ENCODE data around the gene TBC1D10A. TPM values are rescaled to one million over a fixed set of nuclear protein-coding genes. Genes with fewer than 3 reads are reported as not detected.

The TBC1D10A gene
- total and polyA plus RNA-seq, 5 experiments from 2014 or later, result 56.7 to 83.4 (median 66.7) TPM

DNA sequence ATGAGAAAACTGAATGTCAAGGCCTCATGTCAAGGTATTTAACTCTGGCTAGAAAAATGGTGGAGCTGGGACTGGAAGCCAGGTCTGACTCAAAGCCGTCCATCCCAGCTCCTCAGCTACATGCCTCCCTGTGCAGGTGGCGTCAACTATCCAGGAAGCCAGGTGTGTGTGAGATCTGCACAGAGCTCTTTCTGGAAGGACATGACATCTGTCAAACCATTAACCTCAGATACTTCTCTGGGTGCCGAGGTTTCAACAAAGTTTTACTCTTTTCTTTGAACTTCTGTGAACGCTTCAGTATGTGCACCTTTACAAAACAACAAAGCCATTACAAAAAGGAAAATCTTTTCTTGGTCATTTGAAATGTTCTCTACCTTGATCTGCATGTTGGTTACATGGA, 30.4 kb downstream of the TBC1D10A start:
- peak overlapping the region; percentile 92 to 100 (median 97) for H3K27ac Mint-ChIP-seq
- H3K27me3 Mint-ChIP-seq, result no peaks in the 10 kb centered on the region
- H3K4me1 Mint-ChIP-seq, result peaks cover 42 to 91% (median 68%) of the 10 kb centered on the region in 4 donors
- ATAC-seq, result peak; percentile 78 to 85
- peak overlapping the region; percentile 44 to 82 (median 73) for H3K4me3 Mint-ChIP-seq
- DNase-seq, result peak in 5 of 10 donors; percentile 15 to 70 (median 44)
- POLR2A ChIA-PET, result interaction anchor here (0.6 to 14.6 kb wide), 10 partner anchors 3 to 129 kb away, joined by 3 to 416 read pairs (median 6); partner anchors contain the start of genes CASTOR1, CCDC157, MTFP1 and SF3A1
- H3K9me3 Mint-ChIP-seq, result no peaks in the 10 kb centered on the region
- H3K36me3 Mint-ChIP-seq, result peaks cover 0 to 70% (median 33%) of the 10 kb centered on the region in 3 donors

DNA sequence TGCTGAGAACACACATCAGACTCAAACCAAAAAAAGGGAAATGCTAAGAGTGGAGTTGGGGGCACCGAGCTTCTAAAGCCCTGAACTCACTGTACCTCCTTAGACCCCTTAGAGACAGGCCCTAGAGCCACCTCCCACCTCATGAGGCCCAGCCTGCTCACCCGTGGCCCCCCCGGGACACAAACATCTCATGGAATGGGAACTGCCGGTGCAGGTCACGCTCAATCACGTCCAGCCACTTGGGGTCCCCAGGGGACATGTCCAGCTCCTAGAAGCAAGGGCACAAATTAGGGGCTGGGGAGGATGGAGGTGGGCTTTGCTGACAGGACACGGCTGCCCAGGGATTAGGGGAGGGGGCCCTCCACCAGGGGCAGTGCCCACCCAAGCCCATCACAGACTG, 31.2 kb downstream of the TBC1D10A start:
- no peaks in the 10 kb centered on the region for H3K9me3 Mint-ChIP-seq
- ATAC-seq (no peak), DNase-seq (no peak)
- H3K27me3 Mint-ChIP-seq, result no peaks in the 10 kb centered on the region
- H3K4me3 Mint-ChIP-seq, result peak overlapping the region in 7 of 10 donors; percentile 33 to 82 (median 72)
- peak overlapping the region; percentile 92 to 100 (median 97) for H3K27ac Mint-ChIP-seq
- H3K36me3 Mint-ChIP-seq, result peaks cover 0 to 64% (median 27%) of the 10 kb centered on the region in 3 donors
- peaks cover 41 to 90% (median 67%) of the 10 kb centered on the region in 4 donors for H3K4me1 Mint-ChIP-seq
- POLR2A ChIA-PET, result interaction anchor here (0.5 to 13.0 kb wide), 11 partner anchors 8 to 926 kb away, joined by 3 to 416 read pairs (median 3); partner anchors contain the start of genes CCDC157, MTFP1, SF3A1 and TBC1D10A

DNA sequence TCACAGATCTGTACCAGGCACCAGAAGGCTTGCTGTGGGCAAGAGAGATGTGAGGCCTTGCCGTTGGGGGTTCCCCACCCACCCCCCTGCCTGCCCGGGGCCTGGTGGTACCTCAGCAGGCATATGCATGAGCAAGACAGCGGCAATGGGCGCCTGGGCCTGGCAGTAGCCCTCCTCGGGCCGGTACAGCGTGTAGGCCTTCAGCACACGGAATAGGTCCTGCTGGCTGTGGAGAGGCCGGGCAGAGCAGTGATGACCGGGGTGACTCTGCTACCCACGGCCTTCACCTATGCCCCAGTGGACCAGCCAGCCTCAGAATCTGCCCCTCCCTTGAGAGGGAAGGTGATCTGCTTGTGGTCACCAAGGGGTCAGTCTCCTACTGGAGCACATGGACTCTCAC, 31.9 kb downstream of the TBC1D10A start:
- peak overlapping the region in 1 of 10 donors; percentile 36 for H3K4me3 Mint-ChIP-seq
- no peaks in the 10 kb centered on the region for H3K27me3 Mint-ChIP-seq
- H3K4me1 Mint-ChIP-seq, result peaks cover 45 to 89% (median 72%) of the 10 kb centered on the region in 4 donors
- ATAC-seq (no peak), DNase-seq (no peak)
- H3K27ac Mint-ChIP-seq, result peak overlapping the region; percentile 25 to 100 (median 94)
- peaks cover 0 to 57% (median 24%) of the 10 kb centered on the region in 3 donors for H3K36me3 Mint-ChIP-seq
- no peaks in the 10 kb centered on the region for H3K9me3 Mint-ChIP-seq
- POLR2A ChIA-PET, result interaction anchor here (0.7 to 13.0 kb wide), 6 partner anchors 9 to 140 kb away, joined by 3 to 416 read pairs (median 7); partner anchors contain the start of genes CCDC157, SF3A1 and TBC1D10A

DNA sequence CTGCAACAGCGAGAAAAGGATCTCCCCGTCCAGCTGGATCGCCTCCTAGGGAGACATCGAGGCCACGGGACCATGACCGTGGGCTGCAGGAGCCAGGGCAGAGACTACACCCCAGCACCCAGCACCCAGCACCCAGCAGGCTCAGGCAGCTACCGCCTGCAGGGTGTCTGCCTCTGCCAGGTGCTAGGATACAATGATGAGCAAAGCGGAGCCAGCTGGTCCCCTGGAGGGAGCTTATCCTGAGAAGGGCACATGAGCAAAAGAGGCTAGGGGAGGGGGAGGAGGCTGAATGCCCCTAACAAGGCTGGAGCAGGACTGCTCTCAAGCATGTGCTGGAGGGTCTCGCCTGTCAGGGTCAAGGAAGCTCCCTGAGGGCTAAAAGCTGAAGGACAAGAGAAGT, 32.7 kb downstream of the TBC1D10A start:
- Mint-ChIP-seq H3K4me3 (peak overlapping the region in 2 of 10 donors; percentile 10 to 13), H3K36me3 (peaks cover 0 to 49% (median 24%) of the 10 kb centered on the region in 3 donors), H3K27ac (peak overlapping the region; percentile 51 to 100 (median 89)), H3K9me3 (no peaks in the 10 kb centered on the region), H3K27me3 (no peaks in the 10 kb centered on the region), H3K4me1 (peaks cover 44 to 81% (median 72%) of the 10 kb centered on the region in 4 donors)
- POLR2A ChIA-PET, result interaction anchor here (0.7 to 13.0 kb wide), 3 partner anchors 10 to 95 kb away, joined by 4 to 416 read pairs (median 348); partner anchors contain the start of gene TBC1D10A
- ATAC-seq (no peak), DNase-seq (no peak)

DNA sequence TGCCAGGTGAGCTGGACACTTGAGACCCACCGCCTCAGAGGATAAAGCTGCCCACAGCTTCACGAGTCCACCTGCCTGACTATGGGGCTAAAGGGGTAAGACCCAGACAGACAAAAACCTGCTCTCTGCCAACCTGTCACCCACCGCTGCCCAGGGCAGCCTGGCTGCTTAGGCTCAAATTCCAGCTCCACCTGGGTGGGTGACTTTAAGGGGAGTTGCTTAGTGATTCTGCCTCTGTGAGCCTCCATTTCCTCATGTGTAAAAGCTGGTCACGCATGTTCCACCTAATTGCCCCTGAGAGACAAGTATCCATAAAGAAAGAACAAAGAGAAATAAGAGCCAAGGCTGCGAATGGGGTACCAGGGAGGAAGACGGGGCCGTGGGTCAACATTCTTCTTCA, 33.7 kb downstream of the TBC1D10A start:
- H3K27me3 Mint-ChIP-seq, result no peaks in the 10 kb centered on the region
- POLR2A ChIA-PET, result interaction anchor here (0.7 to 13.0 kb wide), 4 partner anchors 11 to 1384 kb away, joined by 3 to 416 read pairs (median 212); partner anchors contain the start of gene TBC1D10A
- peak overlapping the region in 6 of 10 donors; percentile 2 to 100 (median 80) for H3K27ac Mint-ChIP-seq
- H3K36me3 Mint-ChIP-seq, result peaks cover 0 to 39% (median 19%) of the 10 kb centered on the region in 3 donors
- no peaks in the 10 kb centered on the region for H3K9me3 Mint-ChIP-seq
- ATAC-seq (no peak), DNase-seq (no peak)
- no peak overlapping the region for H3K4me3 Mint-ChIP-seq
- peaks cover 37 to 76% (median 68%) of the 10 kb centered on the region in 4 donors for H3K4me1 Mint-ChIP-seq

DNA sequence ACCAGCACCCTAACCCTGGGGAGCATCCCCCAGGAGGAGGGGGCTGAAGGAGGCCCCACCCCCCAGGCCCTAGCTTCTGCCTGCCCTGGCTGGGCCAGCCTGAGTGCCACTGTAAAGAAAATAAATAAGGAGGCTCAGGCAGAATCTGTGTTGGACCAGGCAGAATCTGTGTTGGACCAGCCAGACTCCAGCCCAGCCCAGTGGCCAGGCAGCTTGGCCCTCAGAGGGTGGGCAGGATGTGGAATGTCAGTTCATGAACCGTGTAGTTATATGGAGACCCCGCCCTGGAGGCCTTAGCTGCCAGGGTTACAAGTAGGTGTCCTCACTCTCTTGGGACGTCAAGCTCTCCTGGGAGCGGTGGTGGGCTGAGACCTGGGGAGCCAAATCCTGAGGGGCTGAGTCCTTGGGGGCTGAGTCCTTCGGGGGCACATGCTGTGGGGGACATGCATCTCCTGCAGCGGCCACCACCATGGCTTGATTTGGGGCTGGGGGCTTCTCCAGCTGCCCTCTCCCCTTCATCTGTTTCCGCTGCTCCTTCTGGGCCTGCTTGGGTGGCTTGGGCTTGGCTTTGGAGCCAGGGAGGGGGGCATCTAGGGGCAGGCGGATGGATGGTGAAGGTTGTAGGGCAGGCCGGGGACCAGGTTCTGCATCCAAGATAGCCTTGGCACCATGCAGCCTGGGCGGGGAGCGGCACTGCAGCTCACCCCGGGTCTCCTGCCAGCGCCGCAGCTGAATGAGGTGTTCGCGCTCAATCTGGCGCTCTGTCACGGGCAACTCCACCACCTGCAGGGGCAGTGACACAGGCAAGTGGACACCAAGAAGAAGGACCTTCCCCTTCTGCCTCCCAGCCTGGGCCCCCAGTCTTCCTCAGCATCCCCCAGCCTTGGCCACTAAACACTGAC, 34.4 kb downstream of the TBC1D10A start:
- H3K9me3 Mint-ChIP-seq, result no peaks in the 10 kb centered on the region
- H3K27ac Mint-ChIP-seq, result peak overlapping the region in 7 of 10 donors; percentile 29 to 96 (median 89)
- POLR2A ChIA-PET, result interaction anchor here (0.7 to 13.0 kb wide), 7 partner anchors 11 to 1384 kb away, joined by 3 to 416 read pairs (median 76); partner anchors contain the start of genes CCDC157, MTFP1, RNF215 and SF3A1
- no peak overlapping the region for H3K4me3 Mint-ChIP-seq
- peaks cover 30 to 73% (median 67%) of the 10 kb centered on the region in 4 donors for H3K4me1 Mint-ChIP-seq
- no peaks in the 10 kb centered on the region for H3K27me3 Mint-ChIP-seq
- DNase-seq (no peak), ATAC-seq (no peak)
- peaks cover 0 to 33% (median 19%) of the 10 kb centered on the region in 3 donors for H3K36me3 Mint-ChIP-seq

DNA sequence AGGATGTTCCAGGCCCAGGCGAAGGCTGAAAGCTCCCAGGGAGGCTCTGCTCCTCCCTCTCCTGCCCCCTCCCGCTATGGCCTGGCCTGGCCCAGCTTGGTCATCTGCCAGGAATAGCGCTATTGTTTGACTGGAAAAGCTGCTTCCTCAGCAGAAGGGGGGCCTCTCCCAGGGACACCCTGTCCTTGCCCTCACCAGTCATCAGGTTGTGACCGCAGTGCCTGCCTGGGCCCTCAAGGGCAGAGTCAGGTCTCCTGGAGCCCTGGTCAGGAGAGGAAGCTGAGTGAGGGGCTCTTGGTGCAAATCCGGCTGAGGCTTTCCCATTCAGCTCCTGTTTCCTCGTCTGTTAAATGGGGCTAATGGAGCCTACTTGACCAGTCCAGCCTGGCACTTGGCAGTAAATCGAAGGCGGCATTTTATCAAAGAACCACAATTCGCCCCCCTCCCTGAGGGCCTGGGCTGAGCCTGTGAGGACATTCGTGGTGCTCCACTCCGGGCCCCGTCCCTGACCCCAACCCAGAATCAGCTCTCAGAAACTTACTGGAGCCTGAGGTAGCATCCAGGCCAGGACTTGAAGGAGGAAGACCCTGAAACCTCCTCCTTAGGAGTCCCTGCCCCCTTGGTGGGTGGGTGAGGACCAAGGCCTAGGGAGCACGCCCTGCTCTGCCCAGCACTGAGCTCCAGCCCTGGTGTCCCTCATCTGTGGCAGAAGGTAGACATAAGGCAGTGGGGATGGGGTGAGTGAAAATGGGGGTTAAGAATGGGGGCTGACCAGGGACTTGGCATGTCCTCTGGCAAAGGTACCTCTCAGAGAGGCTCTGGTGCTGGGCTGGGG, 35.5 kb downstream of the TBC1D10A start:
- ATAC-seq, result no peak
- H3K27ac Mint-ChIP-seq, result peak overlapping the region; percentile 60 to 97 (median 94)
- H3K4me3 Mint-ChIP-seq, result peak overlapping the region in 6 of 10 donors; percentile 18 to 95 (median 79)
- DNase-seq, result no peak
- peaks cover 0 to 29% (median 17%) of the 10 kb centered on the region in 3 donors for H3K36me3 Mint-ChIP-seq
- no peaks in the 10 kb centered on the region for H3K27me3 Mint-ChIP-seq
- POLR2A ChIA-PET, result interaction anchor here (1.0 to 13.0 kb wide), 11 partner anchors 12 to 133 kb away, joined by 3 to 416 read pairs (median 51); partner anchors contain the start of genes CCDC157, MTFP1, OSM and RNF215
- no peaks in the 10 kb centered on the region for H3K9me3 Mint-ChIP-seq
- H3K4me1 Mint-ChIP-seq, result peaks cover 21 to 70% (median 63%) of the 10 kb centered on the region in 4 donors

DNA sequence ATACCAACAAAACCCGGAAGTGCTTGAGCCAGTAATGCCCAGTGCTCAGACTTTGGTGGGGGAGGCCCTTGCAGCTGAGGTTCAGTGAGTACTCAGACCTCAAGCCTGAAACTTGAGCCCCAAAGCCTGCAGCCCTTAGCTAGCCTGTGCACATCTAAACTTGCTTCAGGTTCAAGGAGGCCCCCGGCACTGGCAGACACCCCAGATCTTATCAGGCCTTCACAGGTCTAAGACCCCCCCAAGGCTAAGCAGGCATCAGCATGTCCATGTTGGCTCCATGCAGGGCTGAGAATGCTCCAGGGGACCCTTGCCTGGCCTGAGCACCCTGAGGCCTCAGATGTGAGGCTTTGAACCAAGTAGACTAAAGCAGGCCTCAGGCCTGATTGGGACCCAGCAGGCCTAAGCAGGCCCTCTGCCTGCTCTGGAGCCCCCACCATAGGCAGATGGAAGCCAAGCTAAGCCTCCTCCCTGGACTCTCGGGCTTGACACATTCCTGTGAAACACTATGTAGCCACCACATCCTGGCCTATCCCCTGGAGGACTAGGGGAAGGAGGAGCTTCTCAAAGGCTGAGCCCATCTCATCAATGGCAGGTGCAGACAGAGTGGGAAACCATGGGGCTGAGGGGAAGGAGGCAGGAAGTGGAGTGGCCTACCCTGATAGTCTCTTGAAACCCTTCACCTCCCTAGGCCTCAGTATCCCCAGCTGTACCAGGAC, 36.2 kb downstream of the TBC1D10A start:
- ATAC-seq (no peak), DNase-seq (peak in 1 of 10 donors; percentile 37)
- H3K27me3 Mint-ChIP-seq, result no peaks in the 10 kb centered on the region
- peak overlapping the region; percentile 89 to 97 (median 95) for H3K27ac Mint-ChIP-seq
- no peaks in the 10 kb centered on the region for H3K9me3 Mint-ChIP-seq
- peaks cover 13 to 62% (median 55%) of the 10 kb centered on the region in 4 donors for H3K4me1 Mint-ChIP-seq
- POLR2A ChIA-PET, result interaction anchor here (1.1 to 13.0 kb wide), 13 partner anchors 13 to 134 kb away, joined by 3 to 416 read pairs (median 47); partner anchors contain the start of genes CCDC157, MTFP1, OSM and RNF215
- H3K36me3 Mint-ChIP-seq, result peaks cover 0 to 29% (median 17%) of the 10 kb centered on the region in 3 donors
- peak overlapping the region; percentile 87 to 95 (median 92) for H3K4me3 Mint-ChIP-seq

DNA sequence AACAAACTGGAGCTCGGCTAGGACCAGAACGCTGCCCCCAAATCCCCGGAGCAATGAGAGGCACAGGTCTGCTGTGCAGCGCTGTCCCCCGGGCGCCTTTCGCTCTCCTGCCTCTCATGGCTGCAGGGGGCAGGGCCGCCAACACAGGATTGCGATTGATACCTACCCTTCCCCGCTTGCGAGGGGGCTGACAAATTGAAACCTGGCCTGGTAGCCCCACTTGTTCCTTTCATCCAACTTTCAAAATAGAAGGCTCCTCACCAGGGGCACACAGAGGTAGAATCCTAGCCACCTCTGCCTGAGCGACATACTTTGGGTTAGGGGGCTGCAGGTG, 36.8 kb downstream of the TBC1D10A start:
- Mint-ChIP-seq H3K27ac (peak overlapping the region; percentile 89 to 97 (median 95)), H3K4me3 (peak overlapping the region; percentile 87 to 95 (median 92)), H3K9me3 (no peaks in the 10 kb centered on the region), H3K27me3 (no peaks in the 10 kb centered on the region), H3K4me1 (peaks cover 13 to 57% (median 52%) of the 10 kb centered on the region in 4 donors), H3K36me3 (peaks cover 0 to 32% (median 17%) of the 10 kb centered on the region in 3 donors)
- POLR2A ChIA-PET, result interaction anchor here (1.3 to 13.0 kb wide), 13 partner anchors 14 to 135 kb away, joined by 3 to 416 read pairs (median 47); partner anchors contain the start of genes CCDC157, MTFP1, OSM and RNF215
- DNase-seq (peak in 2 of 10 donors; percentile 42 to 73), ATAC-seq (peak; percentile 48 to 54)

DNA sequence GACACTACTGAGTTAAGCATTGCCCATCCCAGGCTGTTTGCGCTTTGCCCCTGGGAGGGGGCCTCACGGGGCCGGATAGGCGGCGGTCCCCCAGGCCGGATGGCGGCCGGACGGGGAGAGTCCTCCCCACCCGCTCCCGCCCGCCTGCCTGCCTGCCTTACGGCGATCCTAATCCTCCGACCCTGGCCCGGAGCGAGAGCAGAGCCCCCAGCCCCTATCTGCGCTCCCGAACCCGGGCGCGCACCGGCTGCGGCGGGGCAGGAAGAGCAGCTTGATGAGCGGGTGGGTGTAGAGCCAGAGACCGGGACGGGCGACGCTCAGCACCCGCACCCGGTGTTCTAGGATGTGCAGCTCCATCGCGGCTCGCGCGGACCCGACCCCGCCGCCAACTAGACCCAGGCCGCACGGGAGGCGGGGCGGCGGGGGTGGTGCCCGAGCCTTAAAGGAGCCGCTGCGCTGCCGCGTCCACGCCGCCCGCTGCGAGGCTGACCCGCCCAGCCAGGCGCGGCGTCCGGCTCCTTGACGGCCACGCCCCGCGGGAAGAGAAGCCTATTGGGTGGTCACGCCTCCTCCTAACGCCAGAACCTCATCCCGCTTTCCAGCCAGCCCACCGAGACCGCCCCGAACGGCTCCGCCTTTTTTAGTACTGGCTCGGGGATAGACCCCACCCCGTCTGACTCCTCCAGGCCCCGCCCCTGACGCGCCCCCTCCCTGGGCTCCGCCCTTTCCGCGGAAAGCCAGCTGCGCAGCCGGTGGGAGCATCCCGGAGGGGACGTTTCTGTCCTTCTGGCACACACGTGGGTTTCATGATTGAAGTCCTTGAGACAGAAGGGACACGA, 37.4 kb downstream of the TBC1D10A start, which contains the start of gene CASTOR1:
Gene CASTOR1 (minus strand): TSS at position 365 of the 839 bp plus-strand sequence. CDS start 8 bp downstream, at position 357.
- no peaks in the 10 kb centered on the region for H3K9me3 Mint-ChIP-seq
- H3K27ac Mint-ChIP-seq, result peak within 1 kb of the TSS; percentile 89 to 97 (median 95)
- peak within 1 kb of the TSS; percentile 87 to 95 (median 92) for H3K4me3 Mint-ChIP-seq
- peaks cover 13 to 60% (median 49%) of the 10 kb centered on the region in 4 donors for H3K4me1 Mint-ChIP-seq
- ATAC-seq, result peak; percentile 76 to 77
- peak; percentile 77 to 93 (median 86) for DNase-seq
- POLR2A ChIA-PET, result interaction anchor here (0.9 to 13.0 kb wide), 17 partner anchors 12 to 135 kb away, joined by 3 to 416 read pairs (median 11); partner anchors contain the start of genes CCDC157, MTFP1, OSM and RNF215
- H3K27me3 Mint-ChIP-seq, result no peaks in the 10 kb centered on the region
- H3K36me3 Mint-ChIP-seq, result peaks cover 0 to 35% (median 20%) of the 10 kb centered on the region in 3 donors
